GM21367 (cell line): ENCODE data around the gene TRMT2B.
"Not testable (repeated sequence)": the region's sequence is repeated elsewhere in the genome, so short reads cannot be mapped to it uniquely, and the experiment has no call there.

ENCODE experiments used
- ATAC-seq: cut with Tn5 transposase; IDR thresholded peaks from one replicate; pipeline ENCODE4 v1.9.1; 2021; ENCODE audit not compliant: unreplicated experiment

TRMT2B gene, protein sequence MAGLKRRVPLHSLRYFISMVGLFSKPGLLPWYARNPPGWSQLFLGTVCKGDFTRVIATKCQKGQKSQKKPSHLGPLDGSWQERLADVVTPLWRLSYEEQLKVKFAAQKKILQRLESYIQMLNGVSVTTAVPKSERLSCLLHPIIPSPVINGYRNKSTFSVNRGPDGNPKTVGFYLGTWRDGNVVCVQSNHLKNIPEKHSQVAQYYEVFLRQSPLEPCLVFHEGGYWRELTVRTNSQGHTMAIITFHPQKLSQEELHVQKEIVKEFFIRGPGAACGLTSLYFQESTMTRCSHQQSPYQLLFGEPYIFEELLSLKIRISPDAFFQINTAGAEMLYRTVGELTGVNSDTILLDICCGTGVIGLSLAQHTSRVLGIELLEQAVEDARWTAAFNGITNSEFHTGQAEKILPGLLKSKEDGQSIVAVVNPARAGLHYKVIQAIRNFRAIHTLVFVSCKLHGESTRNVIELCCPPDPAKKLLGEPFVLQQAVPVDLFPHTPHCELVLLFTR

DNA sequence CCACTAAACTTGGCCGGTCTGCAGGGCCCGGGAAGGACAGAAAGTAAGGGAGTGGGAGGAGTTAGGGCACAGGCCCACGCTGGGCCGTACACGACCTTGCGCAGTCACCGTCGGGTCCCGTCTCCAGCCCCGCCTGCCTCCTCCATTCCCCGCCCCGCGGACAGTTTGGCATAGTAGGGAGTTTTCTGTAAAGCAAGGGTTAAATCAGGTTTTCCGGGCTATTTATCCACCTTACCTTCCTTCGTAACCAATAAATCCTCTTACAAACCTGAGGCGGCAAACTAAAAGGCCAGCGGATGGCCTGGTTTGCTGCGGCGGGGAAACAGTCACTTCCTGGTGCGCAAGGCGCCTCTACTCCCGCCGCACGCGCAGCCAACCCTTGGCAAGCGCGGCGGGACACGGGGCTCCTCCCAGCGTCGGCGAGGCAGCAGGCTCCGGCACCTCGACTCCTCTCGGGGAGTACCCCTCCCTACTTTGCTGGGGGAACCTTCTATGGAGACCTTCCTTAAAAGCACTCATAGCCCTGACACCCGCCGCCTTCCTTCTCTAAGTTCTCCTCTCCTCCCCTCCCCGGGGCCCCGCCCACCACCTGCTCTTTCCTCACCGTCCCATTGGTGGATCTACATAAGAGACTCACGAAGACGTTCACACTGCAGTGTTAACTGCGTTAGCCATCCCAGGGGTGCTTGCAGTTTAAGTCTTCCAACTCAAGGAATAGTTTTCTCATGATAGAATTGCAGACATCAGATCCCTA is at the start of gene TRMT2B:
TSS of gene TRMT2B (minus strand) at position 563 of the 754 bp plus-strand sequence. CDS start 9,822 bp downstream, outside the sequence.
- ATAC-seq = peak; percentile 91

DNA sequence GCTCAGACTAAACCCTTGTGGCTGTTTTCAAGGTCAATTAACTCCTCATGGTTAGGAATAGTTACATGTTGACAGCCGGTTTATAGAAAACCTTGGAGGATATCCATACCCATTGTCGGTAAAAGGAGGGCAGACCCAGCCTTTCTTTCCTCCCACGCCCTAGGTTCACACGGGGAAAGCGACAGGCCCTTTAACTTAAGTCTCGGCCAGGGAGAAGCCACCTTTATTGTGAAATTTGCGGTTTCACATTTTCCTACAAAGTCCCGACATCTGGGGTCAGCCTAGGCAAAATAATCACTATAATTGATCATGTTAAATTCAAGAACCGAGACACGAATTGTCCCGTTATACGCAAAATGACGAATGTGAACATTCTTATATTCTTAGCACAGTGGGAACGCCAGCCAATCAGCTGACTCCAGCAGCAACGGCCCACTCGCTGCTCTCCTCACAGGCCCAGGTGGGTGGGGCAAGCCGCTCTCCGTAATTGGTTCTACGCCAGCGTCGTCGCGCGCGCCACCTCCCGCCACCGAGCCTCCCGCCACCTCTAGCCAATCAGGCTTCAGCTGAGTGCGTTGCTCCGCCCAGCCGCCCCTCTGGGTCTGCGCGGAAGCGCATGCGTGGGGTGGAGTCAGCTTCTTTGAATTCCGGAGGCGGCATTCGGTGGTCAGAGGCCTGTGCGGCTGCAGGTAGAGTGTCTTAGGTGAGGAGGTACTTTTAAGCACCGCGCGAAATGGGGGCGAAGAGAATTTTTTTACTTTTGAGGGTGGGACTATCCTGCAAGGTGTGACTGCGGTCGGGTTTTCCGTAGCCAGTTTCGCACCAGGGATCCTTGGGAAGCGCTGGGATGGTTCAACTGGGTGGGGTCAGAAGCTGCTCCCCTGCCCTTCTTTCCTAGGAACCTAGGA is 45.9 kb upstream of the TRMT2B start, which contains the start of gene CENPI:
TSS of gene CENPI (plus strand) at position 659 of the 908 bp plus-strand sequence. CDS start 2,867 bp downstream, outside the sequence.
- ATAC-seq = peak; percentile 98

DNA sequence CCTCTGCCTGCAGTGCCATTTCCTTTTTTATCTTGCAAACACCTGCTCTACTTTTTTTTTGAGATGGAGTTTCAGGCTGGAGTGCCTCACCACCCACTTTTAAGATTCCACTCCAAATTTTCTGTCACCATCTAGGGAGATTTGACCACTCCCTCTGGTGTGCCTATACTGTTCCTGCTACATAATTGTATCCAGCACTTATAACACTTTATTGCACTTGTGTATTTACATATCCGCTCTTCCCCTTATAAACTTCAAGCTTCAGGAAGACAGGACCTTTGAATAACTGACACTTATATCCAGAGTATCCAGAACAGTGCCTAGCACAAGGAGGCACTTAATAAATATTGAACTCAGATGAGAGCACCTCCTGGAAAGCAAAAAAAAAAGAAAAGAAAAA is 39.9 kb upstream of the TRMT2B start:
- ATAC-seq = no peak

DNA sequence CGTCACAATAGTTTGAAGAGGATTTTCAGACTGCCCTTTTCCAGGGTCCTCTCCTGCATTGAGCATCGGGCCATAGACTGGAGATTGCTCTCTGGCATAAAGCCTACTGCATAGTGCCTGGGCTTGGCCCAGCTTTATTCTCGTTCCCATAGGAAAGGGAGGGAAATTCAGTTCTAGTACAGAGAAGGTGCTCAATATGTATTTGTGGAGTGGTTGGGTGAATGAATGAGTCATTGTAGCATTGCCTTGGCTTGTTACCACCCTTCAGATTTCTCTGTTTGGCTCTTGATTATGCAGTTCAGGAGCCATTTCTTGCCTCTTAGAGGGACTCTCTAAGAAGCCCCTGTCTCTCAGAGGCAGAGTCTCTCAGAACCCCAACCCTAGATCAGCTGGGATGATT is 29.3 kb upstream of the TRMT2B start:
- ATAC-seq = no peak

DNA sequence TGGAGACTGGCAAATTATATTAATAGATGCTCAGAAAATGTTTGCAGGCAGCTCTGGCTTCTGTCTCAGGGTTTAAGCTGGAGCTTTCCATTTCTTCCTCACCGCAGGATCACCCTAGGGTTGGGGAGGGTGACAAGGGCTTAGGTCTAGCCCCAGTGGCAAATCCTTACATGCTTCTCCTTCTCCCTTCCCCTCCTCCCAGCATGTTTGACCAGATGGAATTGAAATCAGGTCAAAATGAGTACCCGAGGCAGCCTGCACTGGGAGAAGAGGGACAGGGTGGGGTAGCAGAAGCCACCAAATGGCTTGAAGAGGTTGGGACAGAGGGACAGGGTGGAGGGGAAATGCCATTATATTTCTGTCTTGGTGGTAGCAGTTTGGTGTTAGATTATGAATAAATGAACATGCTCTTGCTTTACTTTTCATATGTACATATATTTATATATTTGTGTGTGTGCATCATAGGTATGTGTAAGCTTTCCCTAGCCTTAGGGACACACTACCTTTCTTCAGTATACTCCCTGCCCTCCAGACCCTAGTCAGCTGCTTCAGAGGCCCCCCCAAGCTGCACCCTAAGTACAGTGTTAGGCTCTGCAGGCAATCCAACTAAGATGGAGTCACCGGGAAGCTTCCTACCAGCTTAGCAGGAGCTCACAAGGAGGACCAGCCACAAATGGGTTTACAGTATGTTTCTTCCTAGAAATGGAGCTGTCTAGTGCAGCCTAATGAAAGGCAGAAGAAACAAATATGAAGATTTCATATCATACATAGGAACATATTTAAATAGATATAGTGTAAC is 28.6 kb upstream of the TRMT2B start:
- no peak for ATAC-seq

DNA sequence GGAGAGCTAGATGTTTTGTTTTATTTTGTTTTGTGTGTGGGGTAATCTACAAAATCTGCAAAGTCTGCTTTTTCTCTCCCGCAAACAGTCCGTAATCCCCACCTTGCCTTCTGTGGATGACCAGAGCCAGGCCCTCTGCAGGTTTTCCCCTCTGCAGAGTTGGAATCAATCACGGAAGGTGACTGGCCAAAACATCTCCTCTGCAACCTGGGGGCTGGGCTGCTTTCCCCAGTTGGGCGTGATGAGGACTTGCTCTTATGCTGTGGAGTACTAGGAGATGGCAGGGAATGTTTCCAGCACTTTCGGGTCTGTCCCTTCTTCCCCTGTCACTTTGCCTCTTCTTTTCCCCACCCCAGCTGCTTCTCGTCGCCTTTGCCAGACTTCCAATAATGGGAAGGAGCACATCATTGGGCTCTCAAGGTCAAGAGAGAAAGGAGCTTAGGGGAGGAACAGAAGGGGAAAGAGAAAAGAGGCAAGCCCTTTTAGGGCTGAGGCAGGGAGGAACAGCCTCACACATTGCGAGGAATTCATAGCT is 27.9 kb upstream of the TRMT2B start:
- ATAC-seq = no peak

DNA sequence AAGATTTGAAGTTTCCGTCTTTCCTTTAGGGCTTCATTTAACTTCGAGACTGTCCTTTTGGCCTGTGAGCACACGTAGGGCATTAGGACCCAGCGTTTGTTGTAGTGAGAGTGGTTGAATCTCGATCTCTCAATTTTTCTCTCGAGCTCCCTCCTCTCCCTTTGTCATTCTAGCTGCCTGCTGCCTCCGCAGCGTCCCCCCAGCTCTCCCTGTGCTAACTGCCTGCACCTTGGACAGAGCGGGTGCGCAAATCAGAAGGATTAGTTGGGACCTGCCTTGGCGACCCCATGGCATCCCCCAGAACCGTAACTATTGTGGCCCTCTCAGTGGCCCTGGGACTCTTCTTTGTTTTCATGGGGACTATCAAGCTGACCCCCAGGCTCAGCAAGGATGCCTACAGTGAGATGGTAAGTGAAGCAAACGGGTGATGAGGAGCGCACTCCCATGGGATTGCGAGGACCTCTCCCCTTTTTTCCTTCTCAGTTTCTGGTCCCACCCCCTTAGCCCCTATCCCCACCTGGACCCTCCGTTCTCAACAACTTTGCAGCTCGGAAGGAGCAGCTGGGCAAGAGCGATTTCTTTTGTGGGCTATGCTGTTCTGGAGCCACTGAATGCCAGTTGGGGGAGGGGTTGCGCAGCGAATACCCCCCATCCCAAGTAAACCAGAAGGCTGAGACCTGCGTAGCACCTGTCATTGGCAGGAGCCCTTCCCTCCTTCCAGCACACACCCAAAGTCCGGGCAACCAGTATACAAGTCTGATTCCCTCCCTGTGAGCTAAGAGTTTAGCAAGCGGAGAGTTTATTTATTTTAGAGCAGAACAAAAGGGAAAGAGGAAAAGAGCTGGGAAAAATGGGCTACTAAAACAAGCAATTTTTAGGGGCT is 27.0 kb upstream of the TRMT2B start, which contains the start of gene TMEM35A:
TSS of gene TMEM35A (plus strand) at position 164 of the 883 bp plus-strand sequence. CDS start at position 288, 124 bp downstream.
- ATAC-seq = no peak

DNA sequence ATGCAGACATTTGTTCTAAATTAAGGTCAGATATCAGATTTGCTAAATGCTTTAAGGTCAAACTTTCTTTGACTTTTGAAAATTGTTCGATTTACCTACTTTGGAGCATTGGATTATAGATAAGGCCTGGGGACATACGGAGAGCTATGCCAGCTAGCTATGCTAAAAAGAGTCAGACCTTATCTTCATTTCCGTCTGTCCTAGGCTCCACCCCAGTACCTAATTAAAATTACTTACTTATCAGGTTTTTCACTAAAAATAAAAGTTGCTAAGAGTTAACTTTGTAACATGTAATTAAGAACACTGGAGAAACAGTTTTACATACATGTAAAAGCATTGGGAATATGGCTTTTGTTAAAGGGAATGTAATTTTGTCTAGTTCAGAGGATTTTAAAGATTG is 19.7 kb upstream of the TRMT2B start:
- no peak for ATAC-seq

DNA sequence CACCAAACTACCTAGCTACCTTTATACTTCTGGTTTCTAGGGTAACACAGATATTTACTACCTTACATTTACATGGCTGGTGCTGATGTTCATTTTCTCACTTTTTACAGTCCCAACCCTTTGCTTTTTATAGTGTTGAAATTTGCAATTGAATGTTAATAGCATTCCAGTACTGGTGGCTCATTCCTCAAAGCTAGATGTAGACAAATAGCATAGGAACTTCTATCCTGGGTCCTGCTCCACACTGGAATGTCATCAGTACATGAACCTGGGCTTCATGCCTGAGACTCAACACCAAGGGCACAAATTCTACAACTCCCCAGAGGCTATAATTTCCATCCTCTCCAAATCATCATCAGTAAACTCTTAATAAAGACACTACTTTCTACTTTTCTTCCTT is 10.3 kb upstream of the TRMT2B start:
- no peak for ATAC-seq

DNA sequence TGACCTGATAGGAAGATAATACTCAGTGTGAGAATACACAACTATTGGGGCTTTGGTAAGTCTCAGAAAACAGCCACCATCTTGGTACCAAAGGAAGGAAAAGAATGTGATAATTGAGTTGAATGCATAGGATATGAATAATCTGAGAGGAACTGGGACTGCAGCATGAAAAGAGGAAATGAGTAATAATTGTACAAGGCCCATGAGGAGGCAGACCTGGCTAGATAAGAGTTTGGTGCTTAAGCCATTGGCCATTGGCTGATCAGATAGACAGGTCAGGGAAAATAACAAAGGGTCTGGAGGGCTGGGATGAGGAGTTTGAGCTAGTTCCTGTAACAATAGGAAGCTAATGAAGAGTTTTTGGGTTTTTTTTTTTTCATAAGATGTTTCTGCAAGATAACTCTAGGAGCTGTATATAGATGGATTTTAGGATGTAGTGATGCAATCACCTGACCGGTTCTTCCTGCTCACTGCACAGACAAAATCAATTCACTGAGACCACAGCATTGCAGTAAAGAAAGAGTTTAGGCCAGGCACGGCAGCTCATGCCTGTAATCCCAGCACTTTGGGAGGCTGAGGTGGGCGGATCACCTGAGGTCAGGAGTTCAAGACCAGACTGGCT is 5.3 kb upstream of the TRMT2B start:
- peak; percentile 88 for ATAC-seq

DNA sequence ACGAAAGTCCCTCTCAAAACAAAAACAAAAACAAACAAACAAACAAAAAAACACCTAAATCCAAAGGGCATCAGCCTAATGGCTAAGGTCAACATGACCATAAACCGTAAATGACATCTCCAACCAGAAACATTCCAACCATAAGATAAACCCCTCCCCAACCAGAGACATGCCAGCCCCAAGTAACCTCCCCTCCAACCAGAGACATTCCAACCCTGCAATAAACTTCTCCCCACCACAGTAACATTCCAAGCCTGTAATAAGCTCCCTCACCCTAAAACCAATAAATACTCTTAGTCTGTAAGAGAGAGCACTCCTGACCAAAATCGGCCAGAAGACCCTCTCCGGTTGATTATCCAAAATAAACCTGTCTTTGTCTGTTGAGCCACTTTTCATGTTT is 4.6 kb upstream of the TRMT2B start:
- ATAC-seq = not testable (repeated sequence)

DNA sequence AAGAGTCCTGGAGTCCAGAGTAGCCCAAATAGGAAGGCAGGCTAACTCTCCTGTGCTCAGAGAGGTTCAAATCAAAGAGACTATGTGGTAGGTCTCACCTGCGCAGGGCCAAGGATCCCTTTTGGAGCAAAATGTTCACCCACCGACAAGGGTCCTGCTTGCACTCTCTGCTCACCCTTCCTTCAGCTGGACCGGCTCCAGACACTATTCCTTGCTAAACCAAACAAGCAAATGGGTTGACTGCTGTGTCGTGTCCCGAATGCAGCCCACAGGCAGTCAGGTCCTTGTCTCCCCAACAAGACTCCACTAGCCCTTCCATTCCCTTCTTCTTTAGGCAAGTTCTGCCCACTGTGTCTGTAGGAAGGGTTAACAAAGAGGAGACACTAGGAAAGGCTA is 760 bp downstream of the TRMT2B start:
- ATAC-seq = no peak

DNA sequence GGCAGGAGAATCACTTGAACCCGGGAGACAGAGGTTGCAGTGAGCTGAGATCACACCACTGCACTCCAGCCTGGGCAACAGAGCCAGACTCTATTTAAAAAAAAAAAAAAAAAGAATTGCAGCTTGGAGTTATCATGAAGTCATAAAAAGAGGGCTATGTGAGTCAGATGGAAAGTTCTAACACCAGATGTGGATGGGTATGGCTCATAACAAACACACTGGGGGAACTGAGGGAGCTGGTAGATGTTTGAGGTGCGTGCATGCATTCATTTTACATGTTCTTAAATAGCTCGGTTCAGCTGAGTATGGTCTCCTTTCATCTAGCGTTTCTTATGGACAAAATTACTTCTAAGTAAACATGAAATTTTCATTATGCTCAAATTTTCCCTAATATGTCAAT is 11.7 kb downstream of the TRMT2B start:
- ATAC-seq = no peak

DNA sequence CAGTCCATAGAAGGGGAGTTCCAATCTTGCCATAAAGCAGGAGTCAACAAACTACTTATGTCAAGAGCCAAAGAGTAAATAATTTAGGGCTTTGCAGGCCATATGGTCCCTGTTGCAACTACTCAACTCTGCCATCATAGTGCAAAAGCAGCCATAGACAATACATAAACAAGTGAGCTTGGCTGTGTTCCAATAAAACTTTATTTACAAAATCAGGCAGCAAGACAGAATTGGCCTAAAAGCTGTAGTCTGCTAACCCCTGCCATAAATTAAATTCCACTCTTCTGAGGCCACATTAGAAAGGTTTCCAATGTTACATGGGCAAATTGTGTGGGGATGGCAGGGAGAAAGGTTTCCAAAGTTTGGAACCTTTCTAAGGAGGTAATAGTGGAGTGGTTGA is 14.7 kb downstream of the TRMT2B start:
- ATAC-seq = no peak

DNA sequence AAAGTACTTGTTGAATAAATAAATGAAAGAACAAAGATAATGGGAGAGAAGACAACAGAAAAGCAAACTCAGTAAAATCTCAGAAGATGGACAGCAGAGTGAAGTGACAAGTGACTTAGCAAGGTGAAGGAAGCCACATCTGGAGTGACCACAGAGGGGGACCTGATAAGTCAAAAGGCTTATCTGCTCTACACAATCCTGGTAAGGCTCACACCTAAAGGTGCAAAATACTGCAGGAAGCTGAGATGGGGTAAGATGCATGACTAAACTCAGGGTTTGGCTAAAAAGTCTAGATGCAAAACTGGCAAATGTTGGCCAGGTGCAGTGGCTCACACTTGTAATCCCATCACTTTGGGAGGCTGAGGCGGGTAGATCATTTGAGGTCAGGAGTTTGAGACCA is 22.2 kb downstream of the TRMT2B start:
- ATAC-seq = no peak

DNA sequence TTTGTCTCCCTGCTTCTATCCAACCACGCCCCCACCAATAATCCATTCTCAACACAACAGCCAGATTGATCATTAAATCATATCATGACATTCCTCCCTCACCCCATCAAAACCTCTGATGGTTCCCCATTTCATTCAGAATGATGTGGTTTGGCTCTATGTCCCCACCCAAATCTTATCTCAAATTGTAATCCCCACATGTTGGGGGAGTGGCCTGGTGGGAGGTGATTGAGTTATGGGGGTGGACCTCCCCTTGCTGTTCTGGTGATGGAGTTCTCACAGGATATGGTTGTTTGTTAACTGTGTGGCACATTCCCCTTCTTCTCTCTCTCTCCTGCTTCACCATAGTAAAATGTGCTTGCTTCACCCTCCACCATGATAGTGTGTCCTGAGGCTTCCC is 23.3 kb downstream of the TRMT2B start:
- ATAC-seq = no peak

DNA sequence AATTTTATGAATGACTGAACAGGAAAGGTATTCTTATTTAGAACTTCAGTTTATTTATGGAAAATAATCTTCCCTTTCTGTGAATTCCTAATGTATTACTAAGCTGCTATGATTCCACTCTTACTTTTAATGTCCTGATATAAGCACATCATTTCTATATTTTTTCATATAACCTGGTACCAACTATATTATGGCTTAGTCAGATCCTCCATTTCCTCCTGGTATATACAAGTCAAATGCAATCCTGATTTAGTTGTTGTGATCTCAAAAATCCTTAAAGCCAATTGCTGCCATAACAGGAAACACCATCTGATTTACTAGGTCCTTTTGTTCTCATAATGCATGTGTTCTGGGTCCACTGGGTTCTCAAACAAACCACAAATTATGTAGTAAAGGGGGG is 26.8 kb downstream of the TRMT2B start:
- ATAC-seq = no peak

DNA sequence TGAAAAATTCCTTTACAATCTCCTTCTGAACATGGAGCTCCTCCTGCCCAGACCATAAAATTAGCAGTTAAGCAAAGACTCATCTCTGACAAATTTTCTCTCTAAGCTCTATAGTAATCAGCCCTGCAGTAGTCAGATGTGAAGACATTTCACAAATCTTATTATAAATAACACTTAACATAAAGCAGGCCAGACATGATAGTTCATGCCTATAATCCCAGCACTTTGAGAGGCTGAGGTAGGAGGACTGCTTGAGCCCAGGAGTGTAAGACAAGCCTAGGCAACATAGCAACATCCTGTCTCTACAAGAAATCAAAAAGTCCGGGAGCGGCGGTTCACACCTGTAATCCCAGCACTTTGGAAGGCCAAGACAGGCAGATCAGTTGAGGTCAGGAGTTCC is 29.9 kb downstream of the TRMT2B start:
- no peak for ATAC-seq
